Ureter (tissue), 1 donor: Measurements from ENCODE around the gene PMS1. TPM values are rescaled to one million over a fixed set of nuclear protein-coding genes. Genes with fewer than 3 reads are reported as not detected.
"Not testable (repeated sequence)": the region's sequence is repeated elsewhere in the genome, so short reads cannot be mapped to it uniquely, and the experiment has no call there.

Source experiments
- DNase-seq: peaks from one replicate; pipeline ENCODE4 v3.0.0-alpha.2; 2020; ENCODE audit warnings: low spot score
- total RNA-seq: library from RNA; stranded (reverse); gene quantifications from one replicate; pipeline ENCODE4 v1.2.4, GENCODE V29; 2023
- donor health status: DM: yes; HTN: yes; CAD: no.

Gene PMS1
- total RNA-seq, result 29.6 TPM

- DNase-seq, result peak; percentile 95
These were observed at the start of gene PMS1, which contains the start of gene ORMDL1 for GRCh38 chr2:189783927-189784867. Gene PMS1, plus strand, starts transcription at chr2:189784450. Its CDS starts 7,360 bp downstream, at chr2:189791810. Gene ORMDL1, minus strand, starts transcription at chr2:189784339. Its CDS starts 1,744 bp downstream, at chr2:189782595.

- DNase-seq, result no peak
These were observed 33.1 kb upstream of the PMS1 start for GRCh38 chr2:189751080-189751658.

- DNase-seq, result no peak
These were observed 27.8 kb upstream of the PMS1 start for GRCh38 chr2:189756311-189756952.

DNA sequence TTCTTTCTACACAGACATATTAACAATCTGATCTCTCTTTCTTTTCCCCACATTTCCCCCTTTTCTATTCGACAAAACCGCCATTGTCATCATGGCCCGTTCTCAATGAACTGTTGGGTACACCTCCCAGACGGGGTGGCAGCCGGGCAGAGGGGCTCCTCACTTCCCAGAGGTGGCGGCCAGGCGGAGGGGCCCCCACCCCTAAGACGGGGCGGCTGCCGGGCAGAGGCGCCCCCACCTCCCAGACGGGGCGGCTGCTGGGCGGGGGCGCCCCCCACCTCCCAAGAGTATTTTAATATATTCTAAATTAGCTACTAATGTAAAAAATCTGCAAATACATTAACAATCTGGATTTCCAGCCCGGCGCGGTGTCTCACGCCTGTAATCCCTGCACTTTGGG, 24.1 kb upstream of the PMS1 start:
- DNase-seq, result not testable (repeated sequence)

- no peak for DNase-seq
These were observed 22.1 kb upstream of the PMS1 start for GRCh38 chr2:189762229-189762550.

DNA sequence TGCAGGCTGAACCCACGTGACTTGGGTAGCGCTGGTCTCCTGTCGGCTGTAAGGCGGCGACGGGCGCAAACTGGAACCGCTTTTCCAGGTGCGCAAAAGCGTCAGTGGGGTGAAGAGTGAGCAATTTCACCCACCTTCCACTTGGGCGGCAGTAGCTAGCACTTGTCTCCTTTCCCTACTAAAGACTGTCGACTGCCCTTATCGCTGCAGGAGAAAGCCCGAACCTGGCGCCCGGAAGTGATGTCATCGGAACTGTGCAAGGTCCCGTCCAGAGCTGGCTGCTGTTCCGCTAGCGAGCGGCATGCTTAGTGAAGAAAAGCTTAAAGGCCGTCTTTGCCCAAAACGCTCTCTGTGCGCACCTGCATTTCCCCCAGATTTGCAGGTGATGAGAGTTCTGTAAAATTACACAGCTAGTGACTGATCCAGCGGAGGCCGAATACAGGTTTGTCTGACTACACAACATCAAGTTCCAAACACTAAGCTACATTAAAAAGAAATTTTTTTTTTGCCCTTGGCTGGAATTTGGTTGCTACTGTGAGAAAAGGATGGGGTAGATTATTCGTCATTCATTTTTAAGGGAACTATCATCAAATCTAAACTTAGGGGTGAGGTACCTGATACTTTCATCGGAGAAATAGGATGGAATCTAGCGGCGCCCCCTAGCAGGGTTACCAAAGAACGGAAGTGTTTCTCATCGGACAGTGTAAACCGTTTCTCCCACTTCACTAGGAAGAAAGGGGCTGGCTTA, 21.5 kb upstream of the PMS1 start, which contains the start of gene OSGEPL1:
Gene OSGEPL1 (minus strand): TSS at position 242 of the 748 bp plus-strand sequence. CDS start 1,152 bp downstream, outside the sequence.
- DNase-seq, result peak; percentile 94

GRCh38 chr2:189763908-189764661, 20.2 kb upstream of the PMS1 start:
- DNase-seq, result no peak

- DNase-seq, result no peak
These were observed 13.5 kb upstream of the PMS1 start for GRCh38 chr2:189770590-189771322.

GRCh38 chr2:189772212-189772611, 12.0 kb upstream of the PMS1 start:
- DNase-seq, result no peak

DNA sequence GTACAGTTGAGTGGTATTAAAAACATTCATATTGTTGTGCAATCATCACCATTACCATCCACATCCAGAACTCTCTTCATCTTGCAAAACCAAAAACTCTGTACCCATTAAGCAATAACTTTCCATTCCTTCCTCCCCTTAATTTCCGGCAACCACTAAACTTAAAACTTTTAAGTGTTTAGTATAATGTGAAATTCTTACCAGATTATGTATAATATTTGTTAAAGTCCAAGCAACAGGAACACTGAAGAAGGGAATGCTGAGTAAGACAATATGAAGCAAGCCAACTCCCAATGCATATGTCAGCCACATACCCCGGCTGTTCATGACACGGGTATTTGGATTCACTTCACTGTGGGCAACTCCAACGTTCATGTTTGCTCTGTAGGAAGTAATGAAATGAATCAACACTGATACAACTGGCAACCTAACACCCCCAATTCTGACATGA, 2.0 kb upstream of the PMS1 start:
- DNase-seq, result no peak

DNA sequence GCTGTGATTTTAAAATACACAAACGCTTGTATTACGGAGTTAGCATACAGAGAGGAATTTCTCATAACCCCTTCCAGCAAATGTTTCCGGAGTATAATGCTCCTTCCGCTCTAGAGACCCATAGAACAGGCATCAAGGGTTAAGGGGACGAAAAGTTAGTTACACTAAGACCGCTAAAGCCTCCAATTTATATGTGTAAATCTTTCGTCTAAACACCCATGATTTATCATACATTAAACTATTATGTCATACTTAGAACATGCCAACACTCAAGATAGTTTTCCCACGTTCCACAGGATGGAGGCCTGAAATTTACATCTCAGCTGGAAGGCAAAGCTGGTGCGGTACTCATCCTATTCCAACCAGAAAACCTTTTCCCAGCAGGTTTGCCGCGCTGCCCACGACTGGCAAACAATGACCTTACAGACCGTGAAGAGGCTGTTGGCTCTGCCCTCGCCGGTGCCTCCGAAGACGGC, 761 bp upstream of the PMS1 start:
- DNase-seq, result no peak

- DNase-seq, result no peak
These were observed 7.2 kb downstream of the PMS1 start for GRCh38 chr2:189791338-189792042.

GRCh38 chr2:189794310-189794709, 10.1 kb downstream of the PMS1 start:
- no peak for DNase-seq

- no peak for DNase-seq
These were observed 13.7 kb downstream of the PMS1 start for GRCh38 chr2:189797902-189798301.

DNA sequence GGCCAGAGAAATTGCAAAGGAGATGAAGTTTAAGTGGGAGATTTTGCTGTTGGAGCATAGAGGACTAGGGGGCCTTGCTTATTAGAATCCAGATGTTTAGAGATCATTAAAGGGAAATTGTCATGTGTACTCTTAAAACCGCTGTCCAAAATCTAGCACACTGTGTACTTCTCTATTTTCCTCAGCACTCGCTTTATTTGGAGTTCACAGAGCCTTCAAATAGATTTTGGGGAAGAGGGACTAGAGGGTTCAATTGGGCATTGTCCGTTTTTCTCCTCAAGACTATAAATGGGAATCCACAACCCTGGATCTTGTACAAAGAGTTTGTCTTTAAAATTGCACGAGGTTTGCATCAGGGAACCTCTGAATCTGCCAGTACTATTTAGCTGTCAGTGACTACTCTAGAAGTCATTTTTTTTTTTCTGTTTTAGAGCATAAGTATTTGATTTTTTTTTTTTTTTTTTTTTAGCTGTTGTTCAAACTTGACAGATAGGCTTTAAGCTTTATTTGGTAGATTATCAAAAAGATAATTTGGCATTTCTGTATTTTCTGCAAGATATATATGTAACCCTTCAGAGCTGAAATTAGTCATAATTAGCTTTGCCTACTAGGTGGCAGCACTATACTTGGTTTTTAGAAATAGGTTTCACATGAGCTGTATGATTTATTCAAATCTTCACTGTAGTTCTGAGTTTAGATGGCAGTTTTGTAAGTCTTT, 14.2 kb downstream of the PMS1 start:
- DNase-seq, result no peak

GRCh38 chr2:189799030-189799331, 14.7 kb downstream of the PMS1 start:
- no peak for DNase-seq

GRCh38 chr2:189799531-189799930, 15.3 kb downstream of the PMS1 start:
- no peak for DNase-seq

DNA sequence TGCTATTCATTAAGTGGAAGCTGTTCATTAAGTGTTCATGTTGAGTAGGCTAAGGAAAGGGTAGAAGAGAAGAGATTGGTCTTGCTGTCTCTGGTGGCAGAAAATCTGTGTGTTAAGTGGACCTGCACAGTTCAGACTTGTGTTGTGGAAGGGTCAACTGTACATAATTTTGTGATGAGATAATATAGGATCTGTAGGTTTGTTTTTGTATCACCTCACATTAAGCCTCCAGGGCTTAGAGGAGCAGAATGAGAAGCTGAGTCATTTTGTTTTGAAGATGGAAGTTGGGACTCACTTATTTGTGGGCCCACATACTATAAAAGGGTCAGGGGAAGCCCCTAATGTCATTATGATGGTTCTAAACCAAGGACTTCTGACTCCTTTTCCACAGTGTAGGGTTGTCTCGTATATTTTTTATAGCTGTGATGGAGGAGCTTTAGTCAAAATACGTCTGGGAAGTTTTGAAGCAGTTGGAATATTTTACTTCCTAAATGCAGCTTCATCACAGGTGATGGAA, 18.2 kb downstream of the PMS1 start:
- DNase-seq, result no peak

DNA sequence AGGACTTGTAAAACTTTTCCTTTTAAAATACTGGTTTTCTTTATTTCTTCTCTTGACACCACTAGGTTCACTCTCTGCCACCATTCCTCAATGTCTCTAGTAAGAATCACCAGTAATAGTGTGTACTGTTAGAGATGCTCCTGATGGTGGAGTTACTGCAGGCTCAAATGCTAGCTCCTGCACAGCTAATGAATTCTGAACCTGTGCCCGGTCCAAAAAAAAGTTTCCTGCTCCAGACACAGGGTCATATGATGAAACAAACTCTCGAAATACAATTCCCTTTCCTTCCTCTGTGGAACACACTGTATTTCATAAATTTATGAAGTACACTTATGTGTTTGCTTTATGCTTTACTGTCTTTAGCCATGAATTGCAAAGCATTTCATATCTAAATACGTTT, 19.2 kb downstream of the PMS1 start:
- no peak for DNase-seq
